ENCODE measurements around the gene FLRT1.

The FLRT1 gene

DNA sequence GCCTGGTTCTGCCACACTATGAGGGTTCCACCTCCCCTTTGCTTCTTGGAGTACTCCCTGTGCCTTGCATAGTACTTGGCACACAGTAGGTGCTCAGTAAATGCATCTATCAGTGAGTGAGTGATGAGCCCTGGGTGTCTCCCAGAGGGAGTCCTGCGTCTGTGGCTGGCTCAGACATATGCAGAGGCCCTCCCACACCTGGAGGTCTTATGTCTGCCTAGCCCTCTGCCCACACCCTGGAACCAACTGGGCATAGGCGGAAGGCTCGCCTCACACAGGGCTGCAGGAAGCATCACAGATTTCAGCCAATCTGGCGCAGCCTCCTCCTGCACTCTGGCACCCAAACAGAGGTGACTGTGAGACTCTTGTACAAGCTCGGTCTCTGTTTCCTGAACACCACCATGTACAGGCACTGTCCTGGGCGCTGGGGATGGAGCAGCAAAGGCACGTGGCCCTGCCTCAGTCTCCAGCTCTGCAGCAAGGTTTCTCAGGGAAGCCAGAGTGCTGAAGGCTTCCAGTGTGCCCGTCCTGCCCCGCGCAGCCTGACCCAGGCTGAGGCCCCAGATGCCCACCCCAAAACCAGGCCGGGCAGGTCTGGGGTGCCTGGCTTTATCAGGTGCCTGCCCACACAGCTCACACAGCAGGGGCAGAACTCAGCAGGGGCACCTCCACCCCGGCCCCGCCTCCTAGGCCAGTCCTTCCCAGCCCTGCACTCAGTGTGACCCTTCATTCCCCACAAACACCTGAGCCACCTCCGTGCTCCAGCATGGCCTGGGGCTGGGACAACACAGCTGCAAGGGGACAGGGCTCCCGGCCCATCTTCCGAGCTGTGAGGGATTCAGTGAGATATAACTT, 26.7 kb downstream of the FLRT1 start:
- peaks cover 64% of the 10 kb centered on the region for H3K27me3 ChIP-seq
- peaks cover 10 to 12% of the 10 kb centered on the region in 2 experiments for H3K4me1 ChIP-seq (ENCODE audit: control insufficient read depth in 1 of 2, insufficient read depth in 1 of 2, low read depth in 1 of 2, low read length in 1 of 2)
- no peaks in the 10 kb centered on the region for H3K36me3 ChIP-seq
- H3K4me3 ChIP-seq (ENCODE audit: low read depth in 1 of 2, low read length in 1 of 2): no peak overlapping the region
- H3K9me3 ChIP-seq: no peaks in the 10 kb centered on the region
- TF ChIP-seq, protein P1, sequence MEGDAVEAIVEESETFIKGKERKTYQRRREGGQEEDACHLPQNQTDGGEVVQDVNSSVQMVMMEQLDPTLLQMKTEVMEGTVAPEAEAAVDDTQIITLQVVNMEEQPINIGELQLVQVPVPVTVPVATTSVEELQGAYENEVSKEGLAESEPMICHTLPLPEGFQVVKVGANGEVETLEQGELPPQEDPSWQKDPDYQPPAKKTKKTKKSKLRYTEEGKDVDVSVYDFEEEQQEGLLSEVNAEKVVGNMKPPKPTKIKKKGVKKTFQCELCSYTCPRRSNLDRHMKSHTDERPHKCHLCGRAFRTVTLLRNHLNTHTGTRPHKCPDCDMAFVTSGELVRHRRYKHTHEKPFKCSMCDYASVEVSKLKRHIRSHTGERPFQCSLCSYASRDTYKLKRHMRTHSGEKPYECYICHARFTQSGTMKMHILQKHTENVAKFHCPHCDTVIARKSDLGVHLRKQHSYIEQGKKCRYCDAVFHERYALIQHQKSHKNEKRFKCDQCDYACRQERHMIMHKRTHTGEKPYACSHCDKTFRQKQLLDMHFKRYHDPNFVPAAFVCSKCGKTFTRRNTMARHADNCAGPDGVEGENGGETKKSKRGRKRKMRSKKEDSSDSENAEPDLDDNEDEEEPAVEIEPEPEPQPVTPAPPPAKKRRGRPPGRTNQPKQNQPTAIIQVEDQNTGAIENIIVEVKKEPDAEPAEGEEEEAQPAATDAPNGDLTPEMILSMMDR (IDR thresholded peaks at IDR 0.05): no peak
- H3K27ac ChIP-seq: no peak overlapping the region

DNA sequence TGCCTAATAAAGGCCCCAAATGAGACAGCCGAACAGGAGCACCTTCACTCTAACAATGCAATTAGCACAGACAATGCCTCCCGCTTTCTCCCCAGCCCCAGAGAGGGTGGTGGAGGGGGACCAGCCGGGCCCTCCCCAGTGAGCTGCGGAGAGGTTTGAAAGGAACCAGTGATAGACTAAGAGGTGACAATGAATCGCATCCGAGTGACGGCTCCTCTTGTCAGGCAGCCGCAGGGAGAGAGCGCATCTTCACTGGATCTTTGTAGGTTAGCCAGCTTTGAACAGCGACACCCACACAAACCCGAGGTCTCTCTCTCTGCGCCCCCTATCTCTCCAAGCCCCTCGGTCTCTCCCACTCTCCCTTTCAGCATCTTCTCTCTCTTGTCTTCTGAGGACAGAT, 28.0 kb downstream of the FLRT1 start:
- Histone ChIP-seq H3K9me3 (no peaks in the 10 kb centered on the region), H3K27me3 (peaks cover 55% of the 10 kb centered on the region), H3K4me1 (ENCODE audit: control insufficient read depth in 1 of 2, insufficient read depth in 1 of 2, low read depth in 1 of 2, low read length in 1 of 2) (peaks cover 10 to 12% of the 10 kb centered on the region in 2 experiments), H3K27ac (no peak overlapping the region), H3K4me3 (ENCODE audit: low read depth in 1 of 2, low read length in 1 of 2) (no peak overlapping the region), H3K36me3 (no peaks in the 10 kb centered on the region)
- TF ChIP-seq, protein P1 (IDR thresholded peaks at IDR 0.05): no peak

DNA sequence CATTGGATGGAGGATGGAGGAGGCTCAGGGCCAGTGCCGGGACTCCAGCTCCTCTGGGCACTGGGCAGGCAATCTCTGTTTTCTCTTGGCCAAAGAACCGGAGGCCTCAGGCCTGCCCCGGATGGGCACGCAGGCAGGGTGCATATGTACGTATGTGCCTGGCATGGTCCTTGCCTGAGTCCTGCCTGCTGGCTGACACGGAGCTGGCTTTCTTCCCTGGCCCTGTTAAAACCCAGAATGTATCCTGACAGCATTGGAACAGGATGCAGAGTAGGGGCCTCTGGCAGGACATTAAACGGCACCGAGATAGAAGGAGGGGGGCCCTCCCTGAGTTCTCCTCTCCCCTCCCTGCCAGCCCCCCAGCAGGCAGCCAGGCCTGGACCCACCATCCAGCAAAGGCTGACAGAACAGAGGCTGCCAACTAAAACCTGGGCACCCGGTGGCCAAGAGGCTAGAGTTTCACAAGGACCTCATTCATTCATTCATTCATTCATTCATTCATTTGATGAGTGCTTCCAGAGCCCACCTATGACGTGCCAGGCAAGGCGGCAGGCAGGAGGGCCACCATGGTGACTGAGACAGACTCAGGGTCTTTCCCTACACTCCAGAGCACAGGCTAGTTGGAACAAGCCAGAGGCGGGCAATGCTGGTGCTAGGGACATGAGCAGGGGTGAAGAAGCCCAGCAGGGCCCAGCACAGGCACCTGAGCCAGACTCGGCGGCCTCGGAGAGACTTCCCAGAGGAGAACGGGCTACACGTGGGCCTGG, 28.8 kb downstream of the FLRT1 start:
- H3K9me3 ChIP-seq: no peaks in the 10 kb centered on the region
- H3K36me3 ChIP-seq: no peaks in the 10 kb centered on the region
- peaks cover 47% of the 10 kb centered on the region for H3K27me3 ChIP-seq
- no peak overlapping the region for H3K4me3 ChIP-seq (ENCODE audit: low read depth in 1 of 2, low read length in 1 of 2)
- H3K4me1 ChIP-seq (ENCODE audit: control insufficient read depth in 1 of 2, insufficient read depth in 1 of 2, low read depth in 1 of 2, low read length in 1 of 2): peaks cover 10 to 12% of the 10 kb centered on the region in 2 experiments
- no peak overlapping the region for H3K27ac ChIP-seq
- TF ChIP-seq, protein P1 (IDR thresholded peaks at IDR 0.05): no peak

DNA sequence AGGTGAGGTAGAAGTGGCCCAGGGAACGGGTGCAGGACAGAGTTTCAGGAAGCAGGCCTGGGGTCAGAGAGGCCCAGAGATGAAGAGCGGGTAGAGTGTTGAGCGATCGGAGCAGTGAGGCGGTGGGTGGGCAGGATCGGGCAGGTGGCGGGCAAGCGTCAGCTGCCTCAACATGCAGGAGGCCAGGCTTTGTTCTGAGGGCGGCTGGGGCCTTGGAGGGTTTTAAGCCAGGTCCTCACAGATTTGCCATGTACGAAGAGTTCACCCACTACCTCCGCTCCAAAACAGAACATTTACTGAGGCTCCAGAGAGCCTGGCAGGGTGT, 29.4 kb downstream of the FLRT1 start:
- no peak overlapping the region for H3K4me3 ChIP-seq (ENCODE audit: low read depth in 1 of 2, low read length in 1 of 2)
- TF ChIP-seq, protein P1 (IDR thresholded peaks at IDR 0.05): no peak
- H3K4me1 ChIP-seq (ENCODE audit: control insufficient read depth in 1 of 2, insufficient read depth in 1 of 2, low read depth in 1 of 2, low read length in 1 of 2): peaks cover 10 to 12% of the 10 kb centered on the region in 2 experiments
- no peaks in the 10 kb centered on the region for H3K36me3 ChIP-seq
- no peak overlapping the region for H3K27ac ChIP-seq
- no peaks in the 10 kb centered on the region for H3K9me3 ChIP-seq
- peaks cover 41% of the 10 kb centered on the region for H3K27me3 ChIP-seq

DNA sequence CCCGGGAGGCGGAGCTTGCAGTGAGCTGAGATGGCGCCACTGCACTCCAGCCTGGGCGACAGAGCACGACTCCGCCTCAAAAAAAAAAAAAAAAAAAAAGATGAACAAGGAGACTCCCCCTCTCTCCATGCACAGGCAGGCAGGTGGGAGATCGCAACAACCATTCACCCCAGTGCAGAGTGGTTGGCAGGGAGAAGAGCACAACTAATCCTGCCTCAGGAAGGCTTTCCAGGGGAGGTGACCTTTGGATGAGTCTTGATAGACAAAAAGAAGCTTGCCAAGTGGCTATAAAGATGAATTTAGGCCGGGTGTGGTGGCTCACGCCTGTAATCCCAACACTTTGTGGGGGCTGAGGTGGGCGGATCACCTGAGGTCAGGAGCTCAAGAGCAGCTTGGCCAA, 30.0 kb downstream of the FLRT1 start:
- Histone ChIP-seq H3K9me3 (no peaks in the 10 kb centered on the region), H3K4me1 (ENCODE audit: control insufficient read depth in 1 of 2, insufficient read depth in 1 of 2, low read depth in 1 of 2, low read length in 1 of 2) (peaks cover 6 to 7% of the 10 kb centered on the region in 2 experiments), H3K4me3 (ENCODE audit: low read depth in 1 of 2, low read length in 1 of 2) (no peak overlapping the region), H3K36me3 (no peaks in the 10 kb centered on the region), H3K27ac (no peak overlapping the region), H3K27me3 (peaks cover 35% of the 10 kb centered on the region)
- TF ChIP-seq, protein P1 (IDR thresholded peaks at IDR 0.05): no peak

Data from neutrophil (primary cell).